NCI-H2107 (cell line): ENCODE measurements around the gene TPSAB1.
"Not testable (repeated sequence)": the region's sequence is repeated elsewhere in the genome, so short reads cannot be mapped to it uniquely, and the experiment has no call there.

Experiments
- DNase-seq: peaks from one replicate; lab custom pipeline; 2025; lab: John Stamatoyannopoulos, UW

Gene TPSAB1

DNA sequence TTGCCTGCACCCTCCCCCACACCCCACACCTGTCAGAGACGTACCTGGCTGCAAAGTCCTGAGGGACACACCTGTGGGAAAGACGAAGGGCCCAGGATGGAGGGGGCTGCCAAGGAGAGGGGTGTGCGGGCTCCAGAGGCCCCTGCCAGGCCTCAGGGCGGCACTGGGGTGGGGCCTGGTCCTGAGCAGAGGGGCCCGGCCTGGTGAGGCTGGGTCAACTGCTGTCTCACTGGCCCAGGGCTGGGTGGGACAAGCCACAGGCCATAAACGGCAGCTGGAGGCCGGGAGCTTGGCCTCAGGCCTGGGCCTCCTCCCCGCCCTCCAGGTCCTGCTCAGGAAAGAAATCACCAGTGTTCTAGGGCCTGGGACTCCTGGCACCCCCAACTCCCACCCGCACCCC is 15.9 kb upstream of the TPSAB1 start:
- no peak for DNase-seq

DNA sequence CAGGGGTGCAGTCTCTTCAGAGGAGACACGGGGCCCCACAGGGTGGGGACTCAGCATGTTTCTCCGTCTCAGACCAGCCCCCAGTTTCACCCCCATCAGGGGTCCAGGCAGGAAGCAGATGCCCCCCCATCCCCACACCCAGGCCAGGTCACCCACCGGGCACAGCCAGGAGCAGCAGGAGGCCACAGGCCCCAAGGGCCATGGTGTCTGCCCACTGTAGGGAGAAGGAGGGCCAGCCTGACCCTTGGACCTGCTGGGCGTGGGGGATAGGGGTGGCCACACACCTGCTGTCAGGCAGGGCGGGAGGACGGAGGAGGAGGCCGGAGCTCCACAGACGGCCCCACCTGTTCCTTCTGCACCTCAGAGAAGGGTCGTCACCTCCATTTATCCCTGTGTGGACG is 15.5 kb upstream of the TPSAB1 start, which contains the start of gene TPSG1:
TPSG1 (minus strand) TSS at position 218 of the 401 bp plus-strand sequence; CDS start at position 202, 16 bp downstream.
- DNase-seq = no peak

DNA sequence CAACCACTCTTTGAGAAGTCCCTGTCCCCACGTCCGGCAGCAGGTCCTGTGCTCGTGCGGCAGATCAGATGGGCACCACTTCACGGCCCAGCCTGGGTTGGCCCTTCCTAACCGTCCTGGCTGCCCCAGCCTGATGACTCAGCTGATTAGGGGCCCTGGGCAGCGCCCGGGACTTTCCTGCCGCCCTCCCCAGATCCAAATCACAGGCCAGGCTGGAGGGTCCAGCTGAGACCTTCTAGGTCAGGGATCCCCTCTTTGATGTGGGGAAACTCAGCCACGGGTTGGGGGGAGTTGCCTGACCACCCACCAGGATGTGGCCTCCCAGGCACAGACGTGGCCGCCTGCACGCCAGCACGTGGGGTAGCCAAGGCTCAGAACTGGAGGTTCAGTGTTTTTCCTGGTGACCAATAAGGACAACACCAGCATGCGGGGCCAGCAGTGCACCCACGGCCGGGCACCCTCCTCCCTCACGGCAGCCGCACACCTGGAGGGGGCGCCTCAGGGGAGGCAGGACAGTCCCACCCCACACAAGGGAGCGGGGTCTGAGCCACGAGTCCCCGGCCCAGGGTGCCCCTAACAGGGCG is 14.7 kb upstream of the TPSAB1 start:
- not testable (repeated sequence) for DNase-seq

DNA sequence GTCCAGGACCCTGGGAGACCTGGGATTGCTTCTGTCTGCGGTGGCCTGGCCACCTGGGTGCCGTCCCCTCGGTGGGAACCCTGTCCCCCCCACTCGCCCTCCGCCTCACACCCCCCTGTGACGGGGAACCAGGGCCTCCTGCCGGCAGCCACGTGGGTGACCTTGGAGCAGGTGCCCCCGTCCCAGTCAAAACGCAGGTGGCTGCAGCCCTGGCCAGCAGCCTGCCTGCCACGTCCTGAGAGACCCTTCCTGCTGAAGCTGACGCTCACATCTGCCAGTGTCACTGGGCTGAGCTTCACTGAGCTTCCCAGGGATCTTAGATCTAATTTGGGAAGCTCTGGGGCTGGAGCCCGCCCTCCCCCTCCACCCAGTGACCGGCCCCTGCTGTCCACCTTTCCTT is 13.8 kb upstream of the TPSAB1 start:
- DNase-seq = not testable (repeated sequence)

DNA sequence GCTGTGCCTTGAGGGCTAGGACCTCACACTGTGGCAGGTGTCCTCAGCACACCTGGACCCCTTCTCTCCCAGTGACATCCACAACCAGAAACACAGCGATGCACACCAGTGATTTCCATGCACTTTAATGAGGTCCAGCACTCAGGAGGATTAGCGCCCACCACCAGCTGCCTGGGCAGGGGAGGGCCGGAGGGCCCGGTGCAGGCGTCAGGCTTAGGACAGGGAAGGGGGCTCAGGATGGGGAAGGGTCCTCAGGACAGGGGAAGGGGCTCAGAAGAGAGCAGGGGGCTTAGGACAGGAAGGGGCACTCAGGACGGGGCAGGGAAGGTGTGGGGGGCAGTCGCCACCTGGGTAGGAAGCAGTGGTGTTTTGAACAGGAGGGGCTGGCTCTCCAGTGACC is 12.3 kb upstream of the TPSAB1 start:
- not testable (repeated sequence) for DNase-seq

DNA sequence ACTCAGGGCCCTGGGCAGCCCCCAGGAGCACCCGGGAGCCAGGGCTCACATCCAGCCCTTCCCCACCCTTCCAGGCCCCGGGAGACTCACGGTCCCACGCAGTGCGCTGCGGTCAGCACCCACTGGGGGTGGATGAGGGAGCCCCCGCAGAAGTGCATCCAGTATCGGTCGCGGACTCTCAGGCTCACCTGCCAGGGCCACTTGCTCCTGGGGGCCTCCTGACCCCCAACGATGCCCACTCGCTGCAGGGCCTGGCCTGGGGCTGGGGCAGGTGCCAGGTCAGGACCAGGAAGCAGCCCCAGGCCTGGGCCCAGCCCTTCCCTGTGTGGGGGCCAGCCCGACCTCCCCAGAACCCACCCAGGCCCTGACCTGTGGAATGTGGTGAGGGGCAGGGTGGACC is 11.0 kb upstream of the TPSAB1 start:
- DNase-seq = not testable (repeated sequence)

DNA sequence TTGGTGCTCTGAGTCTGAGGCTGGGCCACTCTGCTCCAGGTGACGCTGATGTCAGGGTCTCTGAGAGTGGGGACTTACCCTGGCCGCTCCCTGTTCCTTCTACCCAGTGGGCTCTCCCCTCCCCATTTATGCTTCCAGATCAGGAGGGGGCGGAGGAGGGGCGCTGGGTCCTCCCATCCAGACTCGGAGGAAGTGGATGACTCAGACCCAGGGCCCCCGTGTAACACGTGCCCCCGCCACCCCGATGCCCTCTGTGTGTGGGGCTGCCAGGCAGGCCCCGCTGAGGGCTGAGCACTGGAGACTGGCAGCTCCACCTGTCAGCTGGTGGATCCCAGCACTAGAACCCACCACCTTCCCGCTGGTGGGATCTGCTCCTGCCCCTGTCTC is 10.4 kb upstream of the TPSAB1 start, which contains the start of gene TPSB2:
TPSB2 (minus strand) TSS at position 101 of the 387 bp plus-strand sequence. CDS start 233 bp downstream, outside the sequence.
- DNase-seq = not testable (repeated sequence)

DNA sequence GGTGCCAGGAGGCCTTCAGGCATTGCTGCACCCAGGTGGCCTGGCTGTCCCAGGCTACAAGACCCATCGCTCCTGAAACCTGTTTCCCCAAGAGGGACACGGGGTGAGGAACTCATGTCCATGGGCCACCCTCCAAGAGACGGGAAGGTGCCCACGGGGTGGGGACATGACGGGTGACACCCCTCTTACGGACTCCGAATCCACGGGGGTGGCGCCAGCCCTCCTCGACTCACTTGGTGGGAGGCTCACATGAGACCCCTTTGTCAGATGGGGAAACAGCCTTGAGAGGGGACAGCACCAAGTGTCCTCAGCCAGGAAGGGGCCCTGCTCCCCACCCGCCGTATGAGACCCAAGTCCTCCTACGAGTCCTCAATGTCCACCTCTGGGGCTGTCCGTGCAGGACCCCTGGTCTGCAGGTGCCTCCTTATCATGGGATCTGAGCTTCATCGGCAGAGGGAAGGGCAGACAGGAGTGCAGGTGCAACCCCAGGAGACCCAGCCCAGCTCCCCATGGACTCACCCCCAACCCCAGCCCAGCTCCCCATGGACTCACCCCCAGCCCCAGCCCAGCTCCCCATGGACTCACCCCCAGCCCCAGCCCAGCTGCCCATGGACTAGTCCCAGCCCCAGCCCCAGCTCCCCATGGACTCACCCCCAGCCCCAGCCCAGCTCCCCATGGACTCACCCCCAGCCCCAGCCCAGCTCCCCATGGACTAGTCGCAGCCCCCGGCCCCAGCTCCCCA is 9.9 kb upstream of the TPSAB1 start:
- not testable (repeated sequence) for DNase-seq

DNA sequence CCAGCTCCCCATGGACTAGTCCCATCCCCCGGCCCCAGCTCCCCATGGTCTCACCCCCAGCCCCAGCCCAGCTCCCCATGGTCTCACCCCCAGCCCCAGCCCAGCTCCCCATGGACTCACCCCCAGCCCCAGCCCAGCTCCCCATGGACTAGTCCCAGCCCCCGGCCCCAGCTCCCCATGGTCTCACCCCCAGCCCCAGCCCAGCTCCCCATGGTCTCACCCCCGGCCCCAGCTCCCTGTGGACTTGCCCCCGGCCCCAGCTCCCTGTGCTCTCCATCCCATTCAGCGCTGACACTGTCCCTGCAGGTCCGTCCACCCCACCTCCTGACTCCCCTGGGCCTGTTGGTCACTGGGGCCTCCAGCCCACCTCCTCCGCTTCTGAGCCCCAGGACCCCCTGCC is 9.2 kb upstream of the TPSAB1 start:
- DNase-seq = not testable (repeated sequence)

DNA sequence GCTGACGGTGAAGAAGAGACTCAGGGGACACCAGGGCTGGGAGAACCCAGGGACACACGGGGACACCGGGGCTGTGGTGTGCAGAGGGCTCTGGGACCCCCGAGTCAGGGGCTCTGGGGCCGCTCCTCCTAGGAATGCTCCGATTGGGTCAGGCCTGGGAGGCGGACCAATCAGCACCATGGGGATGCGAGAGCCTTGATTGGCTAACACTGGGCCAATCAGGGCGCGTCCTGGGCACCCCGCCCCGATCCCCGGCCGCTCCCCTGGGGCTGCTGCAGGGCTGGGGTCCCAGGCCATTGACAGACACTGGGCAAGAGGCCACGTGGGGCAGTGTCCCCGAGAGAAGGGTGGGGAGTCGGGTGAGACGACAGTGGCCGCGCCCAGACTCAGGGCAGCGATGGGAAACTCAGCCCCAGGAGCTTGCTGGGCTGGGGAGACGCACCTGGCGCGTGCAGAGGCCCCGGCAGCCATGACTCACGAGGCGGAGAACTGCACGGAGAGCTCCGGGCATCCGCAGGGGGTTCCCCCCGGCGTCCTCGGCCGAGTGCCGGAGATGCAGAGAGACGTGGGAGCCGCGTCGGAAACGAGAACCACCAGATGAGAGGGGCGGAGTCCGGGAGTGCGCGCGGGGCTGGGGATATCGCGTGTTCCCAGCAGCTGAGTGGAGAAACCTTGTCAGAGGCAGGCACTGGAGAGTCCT is 8.3 kb upstream of the TPSAB1 start:
- not testable (repeated sequence) for DNase-seq

DNA sequence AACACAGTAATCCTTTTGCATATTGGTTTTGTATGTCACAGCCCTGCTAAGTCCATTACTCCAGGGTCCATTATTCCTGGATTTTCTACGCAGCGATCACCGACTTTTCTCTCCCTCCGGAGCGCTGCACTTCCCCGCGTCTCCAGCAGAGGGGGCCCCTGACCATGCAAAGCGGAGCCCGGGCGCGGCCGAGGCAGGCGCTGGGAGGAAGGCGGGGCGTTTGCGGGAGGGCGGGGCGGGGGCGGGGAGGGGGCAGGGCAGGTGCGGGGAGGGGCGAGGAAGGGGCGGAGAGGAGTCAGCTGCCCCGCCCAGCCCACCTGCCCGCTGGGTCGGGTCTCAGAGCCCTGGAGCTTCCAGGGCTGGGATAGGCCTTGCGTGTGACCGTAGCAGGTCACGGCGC is 3.8 kb upstream of the TPSAB1 start:
- not testable (repeated sequence) for DNase-seq

DNA sequence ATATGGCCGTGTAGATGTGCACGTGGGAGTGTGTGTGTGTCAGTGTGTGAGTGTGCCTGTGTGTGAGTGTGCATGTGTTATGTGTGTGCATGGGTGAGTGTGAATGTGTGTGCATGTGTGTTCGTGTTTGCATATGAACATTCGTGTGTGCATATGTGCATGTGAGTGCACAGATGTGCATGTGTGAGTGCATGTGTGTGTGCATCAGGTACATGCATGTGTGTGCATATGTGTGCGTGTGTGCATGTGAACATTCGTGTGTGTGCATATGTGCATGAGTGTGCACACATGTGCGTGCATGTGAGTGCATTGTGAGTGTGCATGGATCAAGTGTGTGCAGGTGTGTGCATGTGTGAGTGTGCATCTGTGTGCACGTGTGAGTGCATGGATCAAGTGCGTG is 2.5 kb upstream of the TPSAB1 start:
- DNase-seq = no peak

DNA sequence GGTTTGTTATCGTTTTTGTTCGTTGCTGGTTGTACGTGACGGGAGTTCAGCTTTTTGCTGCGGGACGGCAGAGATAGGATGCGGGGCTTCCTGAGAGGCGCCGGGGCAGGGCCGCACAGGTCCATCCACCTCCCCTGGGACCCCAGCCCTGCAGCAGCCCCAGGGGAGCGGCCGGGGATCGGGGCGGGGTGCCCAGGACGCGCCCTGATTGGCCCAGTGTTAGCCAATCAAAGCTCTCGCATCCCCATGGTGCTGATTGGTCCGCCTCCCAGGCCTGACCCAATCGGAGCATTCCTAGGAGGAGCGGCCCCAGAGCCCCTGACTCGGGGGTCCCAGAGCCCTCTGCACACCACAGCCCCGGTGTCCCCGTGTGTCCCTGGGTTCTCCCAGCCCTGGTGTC is 1.6 kb upstream of the TPSAB1 start:
- not testable (repeated sequence) for DNase-seq

DNA sequence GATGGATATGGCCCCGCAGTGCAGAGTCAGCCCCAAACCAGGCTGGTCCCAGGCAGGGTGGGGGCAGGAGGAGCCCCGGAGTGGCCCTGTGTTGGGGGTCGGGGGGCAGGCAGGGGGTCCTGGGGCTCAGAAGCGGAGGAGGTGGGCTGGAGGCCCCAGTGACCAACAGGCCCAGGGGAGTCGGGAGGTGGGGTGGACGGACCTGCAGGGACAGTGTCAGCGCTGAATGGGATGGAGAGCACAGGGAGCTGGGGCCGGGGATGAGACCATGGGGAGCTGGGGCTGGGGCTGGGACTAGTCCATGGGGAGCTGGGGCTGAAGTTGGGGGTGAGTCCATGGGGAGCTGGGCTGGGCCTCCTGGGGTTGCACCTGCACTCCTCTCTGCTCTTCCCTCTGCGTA is 930 bp upstream of the TPSAB1 start:
- DNase-seq = not testable (repeated sequence)

DNA sequence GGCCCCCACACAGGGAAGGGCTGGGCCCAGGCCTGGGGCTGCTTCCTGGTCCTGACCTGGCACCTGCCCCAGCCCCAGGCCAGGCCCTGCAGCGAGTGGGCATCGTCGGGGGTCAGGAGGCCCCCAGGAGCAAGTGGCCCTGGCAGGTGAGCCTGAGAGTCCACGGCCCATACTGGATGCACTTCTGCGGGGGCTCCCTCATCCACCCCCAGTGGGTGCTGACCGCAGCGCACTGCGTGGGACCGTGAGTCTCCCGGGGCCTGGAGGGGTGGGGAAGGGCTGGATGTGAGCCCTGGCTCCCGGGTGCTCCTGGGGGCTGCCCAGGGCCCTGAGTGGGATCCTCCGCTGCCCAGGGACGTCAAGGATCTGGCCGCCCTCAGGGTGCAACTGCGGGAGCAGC is 576 bp downstream of the TPSAB1 start:
- not testable (repeated sequence) for DNase-seq

DNA sequence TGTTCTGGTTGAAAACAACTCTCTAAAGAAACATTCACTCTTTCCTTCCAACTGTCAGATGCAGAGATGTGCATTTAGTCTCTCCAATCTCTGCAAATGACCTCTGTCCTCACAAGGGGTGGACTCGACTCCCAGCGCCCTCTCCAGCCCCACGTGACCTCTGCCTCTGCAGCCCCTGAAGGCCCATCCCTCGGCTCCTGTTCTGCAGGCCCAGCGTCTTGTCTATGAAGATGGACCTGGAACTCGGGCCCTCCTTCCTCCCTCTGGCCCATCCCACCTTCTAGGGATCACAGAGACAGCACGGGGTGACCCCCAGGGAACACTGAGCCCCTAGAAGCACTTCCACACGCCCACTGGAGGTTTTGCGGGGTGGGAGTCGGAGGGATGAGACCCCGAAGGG is 2.9 kb downstream of the TPSAB1 start:
- not testable (repeated sequence) for DNase-seq

DNA sequence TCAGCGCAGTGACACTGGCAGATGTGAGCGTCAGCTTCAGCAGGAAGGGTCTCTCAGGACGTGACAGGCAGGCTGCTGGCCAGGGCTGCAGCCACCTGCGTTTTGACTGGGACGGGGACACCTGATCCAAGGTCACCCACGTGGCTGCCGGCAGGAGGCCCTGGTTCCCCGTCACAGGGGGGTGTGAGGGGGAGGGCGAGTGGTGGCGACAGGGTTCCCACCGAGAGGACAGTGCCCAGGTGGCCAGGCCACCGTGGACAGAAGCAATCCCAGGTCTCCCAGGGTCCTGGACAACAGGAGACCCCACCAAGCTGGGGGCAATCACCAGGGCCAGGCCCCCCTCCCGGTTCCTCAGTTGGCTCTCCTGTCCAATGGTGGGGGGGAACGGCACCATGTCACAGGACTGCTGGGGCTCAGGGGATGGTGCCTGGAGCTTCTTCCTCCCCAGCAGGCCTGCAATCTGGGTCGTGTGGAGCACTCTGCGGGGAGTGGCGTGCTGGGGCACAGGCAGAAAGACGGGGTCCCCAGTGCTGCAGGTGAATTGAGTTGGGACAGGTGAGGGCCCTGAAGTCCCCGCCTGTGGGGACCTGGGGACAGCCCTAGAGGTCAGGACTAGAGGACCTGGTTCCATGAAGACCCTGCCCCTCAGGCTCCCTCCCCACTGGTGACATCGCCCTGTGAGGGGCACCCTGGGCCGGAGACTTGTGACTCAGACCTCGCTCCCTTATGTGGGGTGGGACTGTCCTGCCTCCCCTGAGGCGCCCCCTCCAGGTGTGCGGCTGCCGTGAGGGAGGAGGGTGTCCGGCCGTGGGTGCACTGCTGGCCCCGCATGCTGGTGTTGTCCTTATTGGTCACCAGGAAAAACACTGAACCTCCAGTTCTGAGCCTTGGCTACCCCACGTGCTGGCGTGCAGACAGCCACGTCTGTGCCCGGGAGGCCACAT is 3.7 kb downstream of the TPSAB1 start:
- DNase-seq = not testable (repeated sequence)

DNA sequence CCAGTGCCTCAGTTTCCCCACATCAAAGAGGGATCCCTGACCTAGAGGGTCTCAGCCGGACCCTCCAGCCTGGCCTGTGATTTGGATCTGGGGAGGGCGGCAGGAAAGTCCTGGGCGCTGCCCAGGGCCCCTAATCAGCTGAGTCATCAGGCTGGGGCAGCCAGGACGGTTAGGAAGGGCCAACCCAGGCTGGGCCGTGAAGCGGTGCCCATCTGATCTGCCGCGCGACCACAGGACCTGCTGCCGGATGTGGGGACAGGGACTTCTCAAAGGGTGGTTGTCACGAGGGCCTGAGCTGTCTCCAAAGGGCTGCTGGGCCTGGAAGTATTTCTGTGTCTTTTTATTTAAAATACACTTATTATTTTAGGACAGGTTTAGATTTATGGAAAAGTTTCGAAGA is 4.4 kb downstream of the TPSAB1 start:
- no peak for DNase-seq

DNA sequence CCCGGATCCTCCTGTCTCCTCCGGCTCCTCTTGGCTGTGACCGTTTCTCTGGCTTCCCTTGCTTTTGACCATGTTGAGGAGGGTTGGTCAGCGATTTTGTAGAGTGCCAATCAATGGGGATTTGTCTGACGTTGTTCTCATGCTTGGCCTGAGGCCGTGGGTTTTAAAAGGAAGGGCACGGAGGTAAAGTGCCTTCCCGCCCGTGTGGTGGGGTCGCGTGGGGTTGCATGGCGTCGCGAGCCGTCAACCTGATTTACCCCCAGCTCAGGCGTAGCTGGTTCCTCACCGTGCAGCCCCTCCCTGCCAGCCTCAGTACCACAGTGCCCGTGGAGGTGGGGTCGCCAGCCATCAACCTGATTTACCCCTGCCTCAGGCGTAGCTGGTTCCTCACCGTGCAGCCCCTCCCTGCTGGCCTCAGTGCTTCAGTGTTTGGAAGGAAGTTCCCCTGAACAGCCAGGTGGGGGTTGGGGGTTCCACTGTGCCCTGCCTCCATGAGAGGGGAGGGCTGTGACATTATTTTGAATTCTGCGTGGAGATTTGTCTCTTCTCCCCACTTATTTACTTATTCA is 5.0 kb downstream of the TPSAB1 start:
- no peak for DNase-seq

DNA sequence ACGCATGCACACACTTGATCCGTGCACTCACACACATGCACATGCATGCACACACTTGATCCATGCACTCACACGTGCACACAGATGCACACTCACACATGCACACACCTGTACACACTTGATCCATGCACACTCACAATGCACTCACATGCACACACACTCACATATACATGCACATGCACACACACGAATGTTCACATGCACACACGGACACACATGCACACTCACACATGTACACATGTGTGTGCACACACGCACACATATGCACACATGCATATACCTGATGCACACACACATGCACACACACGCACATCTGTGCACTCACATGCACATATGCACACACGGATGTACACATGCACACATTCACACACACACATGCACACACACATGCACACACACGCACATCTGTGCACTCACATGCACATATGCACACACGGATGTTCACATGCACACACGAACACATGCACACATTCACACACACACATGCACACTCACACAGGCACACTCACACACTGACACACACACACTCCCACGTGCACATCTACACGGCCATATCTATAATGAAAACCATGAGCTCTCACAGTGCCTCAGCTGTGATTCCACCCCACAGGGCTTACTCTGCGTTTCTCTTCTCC is 7.5 kb downstream of the TPSAB1 start:
- DNase-seq = not testable (repeated sequence)
